GM23338 (cell line): ENCODE data around the gene RBP5. TPM values are rescaled to one million over a fixed set of nuclear protein-coding genes. Genes with fewer than 3 reads are reported as not detected.

Experiments
- ATAC-seq: fragments of 200-7000 bp; cut with Tn5 transposase; 3 replicates; pipeline ENCODE4 v1.9.1; 2020
- DNase-seq: peaks from one replicate; pipeline ENCODE4 v3.0.0-alpha.2; 2015; ENCODE audit warnings: low spot score
- H2AFZ ChIP-seq: fragments of 200-600 bp; sonication (generic); 2 replicates; pipeline ENCODE4 v1.8.0; 2016; ENCODE audit warnings: antibody characterized with exemption, mild to moderate bottlenecking, moderate library complexity
- H3F3A ChIP-seq: fragments of 200-600 bp; sonication (generic); replicated peaks from 2 replicates; pipeline ENCODE4 v1.8.0; 2017; ENCODE audit warnings: antibody characterized with exemption, mixed run types, low read depth
- H3K27ac ChIP-seq: fragments of 200-600 bp; sonication (generic); 2 replicates; pipeline ENCODE4 v1.6.1; 2016; ENCODE audit warnings: low read depth
- H3K27me3 ChIP-seq: fragments of 200-600 bp; sonication (generic); 2 replicates; pipeline ENCODE4 v1.8.0; 2016; ENCODE audit warnings: mild to moderate bottlenecking, mixed run types, moderate library complexity; ENCODE audit not compliant: insufficient read depth
- H3K36me3 ChIP-seq: fragments of 200-600 bp; sonication (generic); 2 replicates; pipeline ENCODE4 v1.8.0; 2016; ENCODE audit warnings: mild to moderate bottlenecking; ENCODE audit not compliant: insufficient read depth
- H3K4me1 ChIP-seq: fragments of 200-600 bp; sonication (generic); 2 replicates; pipeline ENCODE4 v1.8.0; 2016; ENCODE audit warnings: mild to moderate bottlenecking, moderate library complexity; ENCODE audit not compliant: insufficient read depth
- H3K4me2 ChIP-seq: fragments of 200-600 bp; sonication (generic); 2 replicates; pipeline ENCODE4 v1.7.1; 2017; ENCODE audit warnings: mixed run types
- H3K4me3 ChIP-seq: fragments of 200-600 bp; sonication (generic); 2 replicates; pipeline ENCODE4 v1.6.1; 2016; ENCODE audit warnings: mixed run types
- H3K79me2 ChIP-seq: fragments of 200-600 bp; sonication (generic); replicated peaks from 2 replicates; pipeline ENCODE4 v1.8.0; 2017; ENCODE audit warnings: mild to moderate bottlenecking; ENCODE audit not compliant: insufficient read depth
- H3K9me2 ChIP-seq: fragments of 200-600 bp; sonication (generic); 2 replicates; pipeline ENCODE4 v1.8.0; 2017; ENCODE audit not compliant: insufficient read depth
- H4K20me1 ChIP-seq: fragments of 200-600 bp; sonication (generic); replicated peaks from 2 replicates; pipeline ENCODE4 v1.8.0; 2017; ENCODE audit warnings: mild to moderate bottlenecking; ENCODE audit not compliant: insufficient read depth
- H3K27ac Mint-ChIP-seq: 2 replicates; pipeline ENCODE4 v1.8.0; 2020; ENCODE audit warnings: inconsistent platforms, mild to moderate bottlenecking, moderate library complexity, mixed read lengths
- H3K27me3 Mint-ChIP-seq: 3 replicates; pipeline ENCODE4 v1.8.0; 2022; ENCODE audit warnings: low read depth, mild to moderate bottlenecking, moderate library complexity, mixed read lengths, inconsistent platforms; ENCODE audit not compliant: insufficient read depth, poor library complexity
- H3K36me3 Mint-ChIP-seq: 3 replicates; pipeline ENCODE4 v1.8.0; 2021; ENCODE audit warnings: low read depth, mild to moderate bottlenecking, inconsistent platforms, moderate library complexity, mixed read lengths
- H3K4me1 Mint-ChIP-seq: 3 replicates; pipeline ENCODE4 v1.8.0; 2020; ENCODE audit warnings: mild to moderate bottlenecking, inconsistent platforms, mixed read lengths
- H3K4me3 Mint-ChIP-seq: 3 replicates; pipeline ENCODE4 v1.8.0; 2021; ENCODE audit warnings: moderate library complexity, mild to moderate bottlenecking, inconsistent platforms, mixed read lengths
- H3K9me3 Mint-ChIP-seq: 3 replicates; pipeline ENCODE4 v1.8.0; 2020; ENCODE audit warnings: moderate library complexity, mild to moderate bottlenecking, inconsistent platforms, mixed read lengths
- EZH2 ChIP-seq: fragments of 200-600 bp; sonication (generic); IDR thresholded peaks from one replicate; pipeline ENCODE4 v1.8.0; 2017; ENCODE audit warnings: antibody characterized with exemption, mild to moderate bottlenecking, low read depth; ENCODE audit not compliant: unreplicated experiment
- EZH2phosphoT487 ChIP-seq: fragments of 200-600 bp; sonication (generic); IDR thresholded peaks from one replicate; pipeline ENCODE4 v1.8.1; 2018; ENCODE audit warnings: antibody characterized with exemption; ENCODE audit not compliant: unreplicated experiment
- JUNB ChIP-seq: IDR thresholded peaks from one replicate; pipeline ENCODE4 v1.6.1; 2016; ENCODE audit warnings: antibody characterized with exemption; ENCODE audit not compliant: unreplicated experiment
- NANOG ChIP-seq: IDR thresholded peaks from 2 replicates; pipeline ENCODE4 v1.6.1; 2016; ENCODE audit warnings: antibody characterized with exemption, borderline replicate concordance
- POLR2AphosphoS5 ChIP-seq: IDR thresholded peaks from 2 replicates; pipeline ENCODE4 v1.6.1; 2016; ENCODE audit warnings: antibody characterized with exemption, low read depth
- STAT1 ChIP-seq: IDR thresholded peaks from one replicate; pipeline ENCODE4 v1.6.1; 2016; ENCODE audit warnings: antibody characterized with exemption; ENCODE audit not compliant: unreplicated experiment
- ZNF114 ChIP-seq: fragments of 250-450 bp; sonication (Bioruptor Pico); IDR thresholded peaks from 2 replicates; pipeline ENCODE4 v1.5.0; 2020; ENCODE audit warnings: mild to moderate bottlenecking, moderate library complexity
- ZNF331 ChIP-seq: fragments of 250-450 bp; sonication (Bioruptor Pico); IDR thresholded peaks from 2 replicates; pipeline ENCODE4 v1.5.0; 2020; ENCODE audit warnings: low read depth, mild to moderate bottlenecking, moderate library complexity
- ZNF462 ChIP-seq: fragments of 250-450 bp; sonication (Bioruptor Pico); IDR thresholded peaks from 2 replicates; pipeline ENCODE4 v1.5.0; 2020; ENCODE audit warnings: mild to moderate bottlenecking, moderate library complexity
- polyA plus RNA-seq: library from polyadenylated mRNA; unstranded; fragments of >200 nt; fragmentation: Nextera tagmentation; extraction: Ambion mirVana; gene quantifications from 2 replicates; pipeline ENCODE4 v1.2.1, GENCODE V29; 2016
- total RNA-seq: library from RNA; depleted of rRNA; stranded (reverse); fragments of >200 nt; shearing (Covaris generic); gene quantifications from 2 replicates; pipeline ENCODE4 v1.2.3, GENCODE V29; 2014
- TF ChIP-seq, protein P1 (sequence below), 2 experiments: fragments of 200-600 bp in 1 of 2; sonication (generic) in 1 of 2; conservative IDR thresholded peaks; 2 replicates each; pipeline versions ENCODE4 v1.5.1 to v1.6.1; 2016 to 2017; ENCODE audit warnings: antibody characterized with exemption in 2 of 2, low read depth in 2 of 2, mild to moderate bottlenecking in 2 of 2, moderate library complexity in 1 of 2
- TF ChIP-seq, protein P2 (sequence below): IDR thresholded peaks from one replicate; pipeline ENCODE4 v1.6.1; 2018; ENCODE audit warnings: antibody characterized with exemption; ENCODE audit not compliant: unreplicated experiment

The RBP5 gene
- total and polyA plus RNA-seq, 2 experiments from 2014 or later: 1.2 to 3.0 TPM

- TF ChIP-seq, protein P1, sequence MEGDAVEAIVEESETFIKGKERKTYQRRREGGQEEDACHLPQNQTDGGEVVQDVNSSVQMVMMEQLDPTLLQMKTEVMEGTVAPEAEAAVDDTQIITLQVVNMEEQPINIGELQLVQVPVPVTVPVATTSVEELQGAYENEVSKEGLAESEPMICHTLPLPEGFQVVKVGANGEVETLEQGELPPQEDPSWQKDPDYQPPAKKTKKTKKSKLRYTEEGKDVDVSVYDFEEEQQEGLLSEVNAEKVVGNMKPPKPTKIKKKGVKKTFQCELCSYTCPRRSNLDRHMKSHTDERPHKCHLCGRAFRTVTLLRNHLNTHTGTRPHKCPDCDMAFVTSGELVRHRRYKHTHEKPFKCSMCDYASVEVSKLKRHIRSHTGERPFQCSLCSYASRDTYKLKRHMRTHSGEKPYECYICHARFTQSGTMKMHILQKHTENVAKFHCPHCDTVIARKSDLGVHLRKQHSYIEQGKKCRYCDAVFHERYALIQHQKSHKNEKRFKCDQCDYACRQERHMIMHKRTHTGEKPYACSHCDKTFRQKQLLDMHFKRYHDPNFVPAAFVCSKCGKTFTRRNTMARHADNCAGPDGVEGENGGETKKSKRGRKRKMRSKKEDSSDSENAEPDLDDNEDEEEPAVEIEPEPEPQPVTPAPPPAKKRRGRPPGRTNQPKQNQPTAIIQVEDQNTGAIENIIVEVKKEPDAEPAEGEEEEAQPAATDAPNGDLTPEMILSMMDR (conservative IDR thresholded peaks at IDR 0.05; ENCODE audit: low read depth in 2 of 2): no peak
- no peak for TF ChIP-seq EZH2
- no peak for TF ChIP-seq EZH2phosphoT487
- no peak for TF ChIP-seq JUNB
- TF ChIP-seq STAT1: no peak
These were observed 16.6 kb downstream of the RBP5 start (continued) for GRCh38 chr12:7112041-7112440.

- H3K4me3 Mint-ChIP-seq: no peak overlapping the region
- no peak overlapping the region for H3K4me2 ChIP-seq
- H3K36me3 ChIP-seq: no peaks in the 10 kb centered on the region
- no peak overlapping the region for H3K27ac Mint-ChIP-seq
- H4K20me1 ChIP-seq: no peaks in the 10 kb centered on the region; the same call in 1 of the 2 replicates
- peaks cover 19% of the 10 kb centered on the region for H3K36me3 Mint-ChIP-seq
- no peaks in the 10 kb centered on the region for H3K27me3 ChIP-seq
- peaks cover 13% of the 10 kb centered on the region for H3K9me3 Mint-ChIP-seq
- H3K4me1 Mint-ChIP-seq: peaks cover 16% of the 10 kb centered on the region
- H3K27me3 Mint-ChIP-seq: peaks cover 20% of the 10 kb centered on the region
- no peaks in the 10 kb centered on the region for H3F3A ChIP-seq
- no peaks in the 10 kb centered on the region for H3K9me2 ChIP-seq
- no peak overlapping the region for H2AFZ ChIP-seq
- ATAC-seq (no peak), DNase-seq (no peak)
- H3K4me1 ChIP-seq: peaks cover 12% of the 10 kb centered on the region
- no peak overlapping the region for H3K27ac ChIP-seq
- H3K79me2 ChIP-seq: peaks cover 14% of the 10 kb centered on the region; the same call in 1 of the 2 replicates
- H3K4me3 ChIP-seq: no peak overlapping the region
- TF ChIP-seq STAT1 (no peak), POLR2AphosphoS5 (no peak), ZNF462 (CRISPR knock-in tag) (no peak), EZH2 (no peak), JUNB (no peak), EZH2phosphoT487 (no peak), ZNF114 (CRISPR knock-in tag) (no peak), ZNF331 (no peak), NANOG (no peak)
- TF ChIP-seq, protein P2, sequence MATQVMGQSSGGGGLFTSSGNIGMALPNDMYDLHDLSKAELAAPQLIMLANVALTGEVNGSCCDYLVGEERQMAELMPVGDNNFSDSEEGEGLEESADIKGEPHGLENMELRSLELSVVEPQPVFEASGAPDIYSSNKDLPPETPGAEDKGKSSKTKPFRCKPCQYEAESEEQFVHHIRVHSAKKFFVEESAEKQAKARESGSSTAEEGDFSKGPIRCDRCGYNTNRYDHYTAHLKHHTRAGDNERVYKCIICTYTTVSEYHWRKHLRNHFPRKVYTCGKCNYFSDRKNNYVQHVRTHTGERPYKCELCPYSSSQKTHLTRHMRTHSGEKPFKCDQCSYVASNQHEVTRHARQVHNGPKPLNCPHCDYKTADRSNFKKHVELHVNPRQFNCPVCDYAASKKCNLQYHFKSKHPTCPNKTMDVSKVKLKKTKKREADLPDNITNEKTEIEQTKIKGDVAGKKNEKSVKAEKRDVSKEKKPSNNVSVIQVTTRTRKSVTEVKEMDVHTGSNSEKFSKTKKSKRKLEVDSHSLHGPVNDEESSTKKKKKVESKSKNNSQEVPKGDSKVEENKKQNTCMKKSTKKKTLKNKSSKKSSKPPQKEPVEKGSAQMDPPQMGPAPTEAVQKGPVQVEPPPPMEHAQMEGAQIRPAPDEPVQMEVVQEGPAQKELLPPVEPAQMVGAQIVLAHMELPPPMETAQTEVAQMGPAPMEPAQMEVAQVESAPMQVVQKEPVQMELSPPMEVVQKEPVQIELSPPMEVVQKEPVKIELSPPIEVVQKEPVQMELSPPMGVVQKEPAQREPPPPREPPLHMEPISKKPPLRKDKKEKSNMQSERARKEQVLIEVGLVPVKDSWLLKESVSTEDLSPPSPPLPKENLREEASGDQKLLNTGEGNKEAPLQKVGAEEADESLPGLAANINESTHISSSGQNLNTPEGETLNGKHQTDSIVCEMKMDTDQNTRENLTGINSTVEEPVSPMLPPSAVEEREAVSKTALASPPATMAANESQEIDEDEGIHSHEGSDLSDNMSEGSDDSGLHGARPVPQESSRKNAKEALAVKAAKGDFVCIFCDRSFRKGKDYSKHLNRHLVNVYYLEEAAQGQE: no peak
- TF ChIP-seq, protein P1 (conservative IDR thresholded peaks at IDR 0.05; ENCODE audit: low read depth in 2 of 2): no peak
These were observed 18.0 kb downstream of the RBP5 start for GRCh38 chr12:7110661-7111060.
